ENCODE results near the gene HS2ST1.

- TF ChIP-seq CTCF (IDR thresholded peaks at IDR 0.05; ENCODE audit: low read length) (no peak), EZH2 (IDR thresholded peaks at IDR 0.05; ENCODE audit: borderline replicate concordance, low read length) (no peak)
Measured at GRCh38 chr1:87007323-87007722, 92.9 kb downstream of the HS2ST1 start.

Measured in OCI-LY1 (cell line).